Brain microvascular endothelial cell (primary cell): ENCODE results near the gene GRIA1.

Experiments used
- DNase-seq: peaks from one replicate; pipeline ENCODE4 v3.0.0-alpha.2; 2020
- H3K27ac ChIP-seq: fragments of 250-450 bp; sonication (Bioruptor Pico); 2 replicates; pipeline ENCODE4 v1.5.1; 2020; ENCODE audit warnings: mild to moderate bottlenecking, moderate library complexity
- H3K27me3 ChIP-seq: fragments of 250-450 bp; sonication (Bioruptor Pico); replicated peaks from 2 replicates; pipeline ENCODE4 v1.5.1; 2020; ENCODE audit warnings: mild to moderate bottlenecking
- H3K36me3 ChIP-seq: fragments of 250-450 bp; sonication (Bioruptor Pico); replicated peaks from 2 replicates; pipeline ENCODE4 v1.5.1; 2020; ENCODE audit warnings: mild to moderate bottlenecking
- H3K4me3 ChIP-seq: 2 replicates; pipeline ENCODE4 v1.5.1; 2011; ENCODE audit warnings: low read depth, mild to moderate bottlenecking, control low read depth, low read length, moderate library complexity
- CTCF ChIP-seq: IDR thresholded peaks from 2 replicates; pipeline ENCODE4 v1.5.1; 2011; ENCODE audit warnings: low read depth, mild to moderate bottlenecking, moderate library complexity, low read length, control low read depth, inconsistent platforms; ENCODE audit errors: missing control alignments
- in situ Hi-C: cut with HindIII; loops from 2 replicates; pipeline ENCODE4 v1.10.0; 2017; ENCODE audit warnings: low sequenced_read_pairs, low pct_ligation_motif_present

Gene GRIA1

GRCh38 chr5:153671653-153672346 is 181.3 kb downstream of the GRIA1 start:
- in situ Hi-C loops, result no loop called here
- no peak for TF ChIP-seq CTCF
- no peaks in the 10 kb centered on the region for H3K27me3 ChIP-seq
- H3K27ac ChIP-seq, result no peak overlapping the region
- H3K4me3 ChIP-seq, result no peak overlapping the region
- H3K36me3 ChIP-seq, result no peaks in the 10 kb centered on the region
- DNase-seq, result no peak

- H3K27ac ChIP-seq, result no peak overlapping the region
- no peak for DNase-seq
- no peaks in the 10 kb centered on the region for H3K27me3 ChIP-seq
- no peak for TF ChIP-seq CTCF
- H3K36me3 ChIP-seq, result no peaks in the 10 kb centered on the region
- in situ Hi-C loops, result no loop called here
- H3K4me3 ChIP-seq, result no peak overlapping the region
Observed at GRCh38 chr5:153672347-153673090, 182.0 kb downstream of the GRIA1 start.

GRCh38 chr5:153674356-153674755 is 183.9 kb downstream of the GRIA1 start:
- no peak overlapping the region for H3K4me3 ChIP-seq
- no peaks in the 10 kb centered on the region for H3K36me3 ChIP-seq
- H3K27ac ChIP-seq, result no peak overlapping the region
- no peak for TF ChIP-seq CTCF
- in situ Hi-C loops, result no loop called here
- DNase-seq, result no peak
- H3K27me3 ChIP-seq, result no peaks in the 10 kb centered on the region

DNA sequence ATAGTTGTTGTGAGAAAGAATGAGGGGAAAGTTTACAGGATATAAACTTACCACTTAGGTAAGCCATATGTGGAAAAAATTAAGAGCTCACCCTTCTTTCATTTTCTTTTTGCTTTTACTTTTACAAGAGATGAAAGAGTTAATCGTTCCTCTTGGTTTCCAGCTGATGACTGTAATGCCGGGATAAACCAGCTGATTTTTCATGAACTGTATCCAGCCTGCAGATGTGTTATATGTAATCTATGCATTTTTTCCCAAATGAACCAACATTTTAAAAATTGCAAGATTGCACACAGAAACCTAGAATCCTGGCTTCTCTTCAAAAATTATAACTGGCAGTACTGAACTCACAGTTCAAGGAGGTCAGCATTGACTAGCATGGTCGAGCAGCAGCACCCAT is 185.9 kb downstream of the GRIA1 start:
- TF ChIP-seq CTCF, result no peak
- Histone ChIP-seq H3K27me3 (no peaks in the 10 kb centered on the region), H3K27ac (no peak overlapping the region), H3K4me3 (no peak overlapping the region), H3K36me3 (no peaks in the 10 kb centered on the region)
- in situ Hi-C loops, result no loop called here
- DNase-seq, result no peak

DNA sequence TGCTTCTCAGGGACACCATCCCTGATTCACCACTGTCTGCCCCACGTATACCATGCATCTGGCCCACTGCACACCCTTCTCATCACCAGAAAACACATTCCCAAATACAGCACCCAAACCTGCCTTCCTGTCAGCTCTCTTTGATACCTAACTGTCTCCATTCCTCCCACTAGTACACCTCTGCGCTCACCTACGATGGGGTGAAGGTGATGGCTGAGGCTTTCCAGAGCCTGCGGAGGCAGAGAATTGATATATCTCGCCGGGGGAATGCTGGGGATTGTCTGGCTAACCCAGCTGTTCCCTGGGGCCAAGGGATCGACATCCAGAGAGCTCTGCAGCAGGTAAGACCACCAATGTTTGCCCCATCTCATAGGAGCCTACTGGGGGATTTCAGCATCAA is 186.4 kb downstream of the GRIA1 start:
- Histone ChIP-seq H3K27me3 (no peaks in the 10 kb centered on the region), H3K36me3 (no peaks in the 10 kb centered on the region), H3K4me3 (no peak overlapping the region), H3K27ac (no peak overlapping the region)
- in situ Hi-C loops, result no loop called here
- DNase-seq, result no peak
- TF ChIP-seq CTCF, result no peak
